ENCODE results near the gene HAO2. TPM values are rescaled to one million over a fixed set of nuclear protein-coding genes. Genes with fewer than 3 reads are reported as not detected.

HAO2 gene
- total RNA-seq, 1 donor from 2014 or later: not detected

DNA sequence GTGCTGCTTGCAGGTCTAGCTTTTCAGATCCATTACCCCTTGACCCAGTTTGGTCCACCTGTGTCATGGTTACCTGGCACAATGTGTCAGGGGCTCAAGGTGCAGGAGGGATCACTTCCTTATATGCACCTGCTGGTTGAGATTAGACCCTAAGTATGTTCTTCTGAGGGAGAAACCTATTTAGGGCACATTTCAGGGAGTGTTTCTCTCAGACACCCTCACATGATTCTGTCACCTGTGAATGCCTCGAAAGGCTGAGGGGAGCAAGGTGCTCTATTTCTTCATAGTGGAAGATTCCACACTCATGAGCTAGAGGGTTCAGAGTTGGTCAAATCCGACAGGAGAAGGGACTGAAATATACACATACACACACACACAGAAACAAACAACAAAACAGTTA, 61.9 kb downstream of the HAO2 start:
- Histone ChIP-seq H3K9me3 (ENCODE audit: insufficient read depth, low read depth, low read length) (no peaks in the 10 kb centered on the region), H3K36me3 (ENCODE audit: insufficient read depth, low read length) (no peaks in the 10 kb centered on the region), H3K4me2 (ENCODE audit: low read length) (no peak overlapping the region), H4K20me1 (ENCODE audit: insufficient read depth, low read length) (no peaks in the 10 kb centered on the region), H3K4me1 (ENCODE audit: insufficient read depth, low read length) (no peaks in the 10 kb centered on the region), H3K9ac (ENCODE audit: low read length) (no peak overlapping the region), H2AFZ (ENCODE audit: low read depth, low read length) (no peak overlapping the region), H3K27me3 (ENCODE audit: insufficient read depth, low read length) (peaks cover 2% of the 10 kb centered on the region), H3K27ac (ENCODE audit: low read depth, low read length) (no peak overlapping the region), H3K4me3 (ENCODE audit: insufficient read depth, low read depth, low read length) (no peak overlapping the region), H3K79me2 (ENCODE audit: insufficient read depth, low read length) (no peaks in the 10 kb centered on the region)
- no peak for DNase-seq (ENCODE audit: low read depth)
- H3K4me1 Mint-ChIP-seq (ENCODE audit: low read depth, unreplicated experiment): no peaks in the 10 kb centered on the region
- TF ChIP-seq, protein P1, sequence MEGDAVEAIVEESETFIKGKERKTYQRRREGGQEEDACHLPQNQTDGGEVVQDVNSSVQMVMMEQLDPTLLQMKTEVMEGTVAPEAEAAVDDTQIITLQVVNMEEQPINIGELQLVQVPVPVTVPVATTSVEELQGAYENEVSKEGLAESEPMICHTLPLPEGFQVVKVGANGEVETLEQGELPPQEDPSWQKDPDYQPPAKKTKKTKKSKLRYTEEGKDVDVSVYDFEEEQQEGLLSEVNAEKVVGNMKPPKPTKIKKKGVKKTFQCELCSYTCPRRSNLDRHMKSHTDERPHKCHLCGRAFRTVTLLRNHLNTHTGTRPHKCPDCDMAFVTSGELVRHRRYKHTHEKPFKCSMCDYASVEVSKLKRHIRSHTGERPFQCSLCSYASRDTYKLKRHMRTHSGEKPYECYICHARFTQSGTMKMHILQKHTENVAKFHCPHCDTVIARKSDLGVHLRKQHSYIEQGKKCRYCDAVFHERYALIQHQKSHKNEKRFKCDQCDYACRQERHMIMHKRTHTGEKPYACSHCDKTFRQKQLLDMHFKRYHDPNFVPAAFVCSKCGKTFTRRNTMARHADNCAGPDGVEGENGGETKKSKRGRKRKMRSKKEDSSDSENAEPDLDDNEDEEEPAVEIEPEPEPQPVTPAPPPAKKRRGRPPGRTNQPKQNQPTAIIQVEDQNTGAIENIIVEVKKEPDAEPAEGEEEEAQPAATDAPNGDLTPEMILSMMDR (IDR thresholded peaks at IDR 0.05; ENCODE audit: insufficient read depth, low read depth, low read length): no peak
- TF ChIP-seq EZH2 (IDR thresholded peaks at IDR 0.05; ENCODE audit: insufficient read depth, low read length): no peak
- H3K9me3 Mint-ChIP-seq (ENCODE audit: unreplicated experiment): no peaks in the 10 kb centered on the region
- H3K4me3 Mint-ChIP-seq (ENCODE audit: unreplicated experiment): no peak overlapping the region
- H3K27ac Mint-ChIP-seq (ENCODE audit: unreplicated experiment): no peak overlapping the region
- no peak for FAIRE-seq
- H3K36me3 Mint-ChIP-seq (ENCODE audit: low read depth, unreplicated experiment): no peaks in the 10 kb centered on the region
- peaks cover 23% of the 10 kb centered on the region for H3K27me3 Mint-ChIP-seq (ENCODE audit: low read depth, unreplicated experiment)

DNA sequence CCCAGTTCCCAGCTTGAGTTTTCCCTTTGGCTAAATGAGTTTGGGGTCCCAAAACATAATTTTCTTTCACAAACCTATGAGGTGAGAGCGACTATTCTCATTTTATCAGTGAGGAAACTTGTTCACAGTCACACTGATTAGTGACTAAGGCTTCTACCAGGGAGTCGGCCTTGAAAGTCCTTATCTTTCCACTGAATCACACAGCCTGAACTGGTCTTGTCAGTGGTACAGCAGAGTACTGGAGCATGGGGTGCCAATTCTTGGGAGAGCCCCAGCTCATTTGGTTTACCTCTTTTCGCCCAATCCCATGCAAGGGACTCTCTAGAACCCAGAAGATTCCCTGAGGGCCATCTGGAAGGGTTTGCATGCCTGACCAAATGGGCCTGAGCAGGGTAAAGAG, 63.3 kb downstream of the HAO2 start:
- Mint-ChIP-seq H3K9me3 (ENCODE audit: unreplicated experiment) (no peaks in the 10 kb centered on the region), H3K4me3 (ENCODE audit: unreplicated experiment) (no peak overlapping the region), H3K4me1 (ENCODE audit: low read depth, unreplicated experiment) (no peaks in the 10 kb centered on the region), H3K27ac (ENCODE audit: unreplicated experiment) (no peak overlapping the region), H3K36me3 (ENCODE audit: low read depth, unreplicated experiment) (no peaks in the 10 kb centered on the region), H3K27me3 (ENCODE audit: low read depth, unreplicated experiment) (peaks cover 23% of the 10 kb centered on the region)
- Histone ChIP-seq H3K4me2 (ENCODE audit: low read length) (no peak overlapping the region), H3K4me3 (ENCODE audit: insufficient read depth, low read depth, low read length) (no peak overlapping the region), H3K9me3 (ENCODE audit: insufficient read depth, low read depth, low read length) (no peaks in the 10 kb centered on the region), H3K36me3 (ENCODE audit: insufficient read depth, low read length) (no peaks in the 10 kb centered on the region), H4K20me1 (ENCODE audit: insufficient read depth, low read length) (no peaks in the 10 kb centered on the region), H3K79me2 (ENCODE audit: insufficient read depth, low read length) (no peaks in the 10 kb centered on the region), H3K9ac (ENCODE audit: low read length) (no peak overlapping the region), H2AFZ (ENCODE audit: low read depth, low read length) (no peak overlapping the region), H3K4me1 (ENCODE audit: insufficient read depth, low read length) (no peaks in the 10 kb centered on the region), H3K27ac (ENCODE audit: low read depth, low read length) (no peak overlapping the region), H3K27me3 (ENCODE audit: insufficient read depth, low read length) (peaks cover 2% of the 10 kb centered on the region)
- no peak for DNase-seq (ENCODE audit: low read depth)
- FAIRE-seq: no peak
- TF ChIP-seq, protein P1 (IDR thresholded peaks at IDR 0.05; ENCODE audit: insufficient read depth, low read depth, low read length): no peak
- no peak for TF ChIP-seq EZH2 (IDR thresholded peaks at IDR 0.05; ENCODE audit: insufficient read depth, low read length)

DNA sequence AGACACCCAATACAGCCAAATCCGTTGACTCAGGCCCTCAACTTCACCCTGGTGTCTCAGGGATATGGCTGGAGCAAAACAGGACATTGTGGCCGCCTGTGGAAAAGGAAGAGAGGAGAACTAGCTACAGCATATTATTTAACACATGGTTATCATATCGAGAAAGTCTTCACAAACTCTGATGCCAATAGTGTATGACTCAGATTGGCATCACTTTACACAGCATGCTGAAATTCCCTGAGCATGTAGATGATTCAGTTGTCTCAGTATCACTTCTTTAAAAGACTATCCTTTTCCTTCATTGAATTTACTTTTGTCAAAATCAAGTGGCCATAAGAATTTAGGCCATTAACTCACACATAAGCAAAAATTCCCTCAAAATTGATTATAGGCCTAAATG, 66.5 kb downstream of the HAO2 start:
- Histone ChIP-seq H3K79me2 (ENCODE audit: insufficient read depth, low read length) (no peaks in the 10 kb centered on the region), H3K27ac (ENCODE audit: low read depth, low read length) (no peak overlapping the region), H3K27me3 (ENCODE audit: insufficient read depth, low read length) (peaks cover 2% of the 10 kb centered on the region), H2AFZ (ENCODE audit: low read depth, low read length) (no peak overlapping the region), H3K36me3 (ENCODE audit: insufficient read depth, low read length) (no peaks in the 10 kb centered on the region), H3K9ac (ENCODE audit: low read length) (no peak overlapping the region), H3K4me1 (ENCODE audit: insufficient read depth, low read length) (no peaks in the 10 kb centered on the region), H3K9me3 (ENCODE audit: insufficient read depth, low read depth, low read length) (no peaks in the 10 kb centered on the region), H3K4me2 (ENCODE audit: low read length) (no peak overlapping the region), H3K4me3 (ENCODE audit: insufficient read depth, low read depth, low read length) (no peak overlapping the region), H4K20me1 (ENCODE audit: insufficient read depth, low read length) (no peaks in the 10 kb centered on the region)
- peaks cover 3% of the 10 kb centered on the region for H3K9me3 Mint-ChIP-seq (ENCODE audit: unreplicated experiment)
- DNase-seq (ENCODE audit: low read depth): no peak
- H3K4me3 Mint-ChIP-seq (ENCODE audit: unreplicated experiment): no peak overlapping the region
- no peak for TF ChIP-seq EZH2 (IDR thresholded peaks at IDR 0.05; ENCODE audit: insufficient read depth, low read length)
- TF ChIP-seq, protein P1 (IDR thresholded peaks at IDR 0.05; ENCODE audit: insufficient read depth, low read depth, low read length): no peak
- no peak overlapping the region for H3K27ac Mint-ChIP-seq (ENCODE audit: unreplicated experiment)
- FAIRE-seq: no peak
- H3K27me3 Mint-ChIP-seq (ENCODE audit: low read depth, unreplicated experiment): peaks cover 23% of the 10 kb centered on the region
- H3K36me3 Mint-ChIP-seq (ENCODE audit: low read depth, unreplicated experiment): no peaks in the 10 kb centered on the region
- H3K4me1 Mint-ChIP-seq (ENCODE audit: low read depth, unreplicated experiment): no peaks in the 10 kb centered on the region
